Measurements from ENCODE around the gene MRPL24. TPM values are rescaled to one million over a fixed set of nuclear protein-coding genes. Genes with fewer than 3 reads are reported as not detected.

Gene MRPL24
- total RNA-seq, 2 donors from 2014 or later: 22.6 to 35.6 TPM

DNA sequence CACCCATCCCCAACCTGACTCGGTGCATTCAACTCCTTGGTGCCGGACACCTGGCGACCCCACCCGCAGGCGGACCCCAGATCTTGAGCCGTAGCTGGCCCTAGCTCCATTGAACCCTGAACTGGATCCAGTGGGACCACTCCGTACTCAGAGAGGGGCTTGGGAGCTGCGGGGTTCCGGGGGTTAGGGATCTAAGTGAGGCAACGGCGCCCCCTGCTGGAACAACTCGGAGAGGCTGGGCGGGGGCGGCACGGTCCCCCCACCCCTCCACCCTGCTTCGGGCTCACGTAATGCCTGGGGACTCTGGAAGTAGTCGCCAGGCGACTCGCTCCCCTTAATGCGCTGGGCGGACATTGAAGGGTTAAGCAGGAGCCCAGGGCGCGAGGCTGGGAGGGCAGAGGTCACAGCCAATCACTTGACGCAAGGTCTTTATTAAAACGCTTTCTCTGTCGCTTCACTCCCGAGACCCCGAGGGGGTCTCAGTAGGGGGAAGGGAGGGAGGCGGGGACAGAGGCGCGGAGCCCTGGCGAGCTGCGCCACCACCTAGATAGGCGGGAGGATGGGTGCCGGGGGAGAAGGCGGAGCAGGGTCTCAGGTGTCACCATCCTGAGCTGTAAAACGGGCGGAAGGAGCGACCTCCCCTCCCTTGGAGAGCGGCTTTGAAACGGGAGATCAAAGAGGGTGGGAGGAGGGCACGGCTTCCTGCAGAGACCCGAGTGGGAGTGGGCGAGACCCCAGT lies 34.8 kb downstream of the MRPL24 start:
- peak overlapping the region; percentile 64 to 69 for H3K27ac ChIP-seq
- no peak for ATAC-seq (ENCODE audit: insufficient number of reproducible peaks, low FRiP score, low read depth)
- peaks cover 28 to 41% of the 10 kb centered on the region in 2 donors for H3K4me1 ChIP-seq (ENCODE audit: control insufficient read depth in 1 of 2, low read depth in 2 of 2)

GRCh38 chr1:156705321-156705917 lies 35.5 kb downstream of the MRPL24 start, which contains the start of gene CRABP2:
Gene CRABP2, minus strand, starts transcription at chr1:156705583. Its CDS starts 137 bp downstream, at chr1:156705446.
- peak within 1 kb of the TSS; percentile 74 for H3K4me3 ChIP-seq
- H3K27ac ChIP-seq: peak within 1 kb of the TSS; percentile 64 to 69
- peak; percentile 3 for ATAC-seq (ENCODE audit: insufficient number of reproducible peaks, low FRiP score, low read depth)
- TF ChIP-seq, protein P1, sequence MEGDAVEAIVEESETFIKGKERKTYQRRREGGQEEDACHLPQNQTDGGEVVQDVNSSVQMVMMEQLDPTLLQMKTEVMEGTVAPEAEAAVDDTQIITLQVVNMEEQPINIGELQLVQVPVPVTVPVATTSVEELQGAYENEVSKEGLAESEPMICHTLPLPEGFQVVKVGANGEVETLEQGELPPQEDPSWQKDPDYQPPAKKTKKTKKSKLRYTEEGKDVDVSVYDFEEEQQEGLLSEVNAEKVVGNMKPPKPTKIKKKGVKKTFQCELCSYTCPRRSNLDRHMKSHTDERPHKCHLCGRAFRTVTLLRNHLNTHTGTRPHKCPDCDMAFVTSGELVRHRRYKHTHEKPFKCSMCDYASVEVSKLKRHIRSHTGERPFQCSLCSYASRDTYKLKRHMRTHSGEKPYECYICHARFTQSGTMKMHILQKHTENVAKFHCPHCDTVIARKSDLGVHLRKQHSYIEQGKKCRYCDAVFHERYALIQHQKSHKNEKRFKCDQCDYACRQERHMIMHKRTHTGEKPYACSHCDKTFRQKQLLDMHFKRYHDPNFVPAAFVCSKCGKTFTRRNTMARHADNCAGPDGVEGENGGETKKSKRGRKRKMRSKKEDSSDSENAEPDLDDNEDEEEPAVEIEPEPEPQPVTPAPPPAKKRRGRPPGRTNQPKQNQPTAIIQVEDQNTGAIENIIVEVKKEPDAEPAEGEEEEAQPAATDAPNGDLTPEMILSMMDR (IDR thresholded peaks at IDR 0.05): no peak
- H3K9me3 ChIP-seq: no peaks in the 10 kb centered on the region
- peaks cover 28 to 39% of the 10 kb centered on the region in 2 donors for H3K4me1 ChIP-seq (ENCODE audit: control insufficient read depth in 1 of 2, low read depth in 2 of 2)
- H3K27me3 ChIP-seq (replicated peaks; ENCODE audit: insufficient read depth): no peaks in the 10 kb centered on the region
- DNase-seq (ENCODE audit: low spot score): no peak
- H3K36me3 ChIP-seq: no peaks in the 10 kb centered on the region

More for the DNA sequence above, 34.8 kb downstream of the MRPL24 start:
- TF ChIP-seq, protein P1 (IDR thresholded peaks at IDR 0.05): peak; percentile 79
- no peaks in the 10 kb centered on the region for H3K36me3 ChIP-seq
- H3K27me3 ChIP-seq (replicated peaks; ENCODE audit: insufficient read depth): no peaks in the 10 kb centered on the region
- DNase-seq (ENCODE audit: low spot score): peak; percentile 28
- H3K9me3 ChIP-seq: no peaks in the 10 kb centered on the region
- peak overlapping the region; percentile 74 for H3K4me3 ChIP-seq

DNA sequence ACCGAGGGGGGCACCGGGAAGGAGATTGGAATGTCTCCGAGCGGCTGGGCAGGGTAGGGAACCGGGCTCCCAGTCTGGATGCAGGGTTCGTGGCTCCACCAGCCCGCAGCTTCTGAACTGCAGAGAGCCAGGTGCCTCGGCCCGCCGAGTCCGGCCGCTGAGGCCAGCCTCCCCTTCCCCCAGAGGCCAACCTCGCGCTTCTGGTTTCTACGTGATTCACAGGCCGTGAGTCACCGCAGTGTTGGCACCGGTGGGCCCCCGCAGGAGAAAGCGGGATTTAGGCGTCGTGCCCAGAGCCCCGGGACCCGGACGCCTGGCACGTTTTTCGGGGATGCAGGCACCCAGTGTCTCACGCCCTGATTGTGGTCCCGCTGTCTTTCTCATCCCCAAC lies 36.0 kb downstream of the MRPL24 start:
- Histone ChIP-seq H3K36me3 (no peaks in the 10 kb centered on the region), H3K27me3 (replicated peaks; ENCODE audit: insufficient read depth) (no peaks in the 10 kb centered on the region), H3K4me3 (peak overlapping the region; percentile 74), H3K27ac (no peak overlapping the region), H3K4me1 (ENCODE audit: control insufficient read depth in 1 of 2, low read depth in 2 of 2) (peaks cover 28 to 34% of the 10 kb centered on the region in 2 donors), H3K9me3 (no peaks in the 10 kb centered on the region)
- ATAC-seq (ENCODE audit: insufficient number of reproducible peaks, low FRiP score, low read depth) (peak; percentile 29), DNase-seq (ENCODE audit: low spot score) (peak; percentile 58)
- TF ChIP-seq, protein P1 (IDR thresholded peaks at IDR 0.05): no peak

DNA sequence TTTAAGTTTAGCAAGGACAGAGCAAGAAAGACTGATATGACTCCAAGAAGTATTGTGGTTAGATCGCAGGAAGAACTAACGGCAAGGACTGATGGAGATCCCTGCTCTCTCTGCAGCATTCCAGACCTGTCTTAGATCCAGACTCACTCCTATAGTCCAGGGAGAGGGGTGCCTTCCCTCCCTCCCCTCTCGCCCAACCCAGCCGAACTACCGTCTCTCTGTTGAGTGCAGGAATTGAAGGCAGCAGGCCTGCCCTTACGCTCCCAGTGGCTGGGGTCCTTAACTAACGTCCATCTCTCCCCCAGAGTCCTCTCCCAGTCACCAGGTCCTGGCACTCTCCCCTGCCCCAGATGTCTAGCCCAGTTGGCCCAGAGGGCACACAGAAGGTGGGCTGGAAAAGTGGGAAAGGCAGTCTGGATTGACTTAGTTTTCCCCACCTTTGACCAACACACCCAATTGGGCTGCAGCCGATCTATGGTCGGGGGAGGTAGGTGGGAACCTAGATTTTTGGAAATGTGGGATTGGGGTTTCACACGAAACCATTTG lies 36.6 kb downstream of the MRPL24 start:
- Histone ChIP-seq H3K27ac (no peak overlapping the region), H3K9me3 (no peaks in the 10 kb centered on the region), H3K4me1 (ENCODE audit: control insufficient read depth in 1 of 2, low read depth in 2 of 2) (peaks cover 24 to 28% of the 10 kb centered on the region in 2 donors), H3K36me3 (no peaks in the 10 kb centered on the region), H3K4me3 (peak overlapping the region; percentile 74), H3K27me3 (replicated peaks; ENCODE audit: insufficient read depth) (no peaks in the 10 kb centered on the region)
- TF ChIP-seq, protein P1 (IDR thresholded peaks at IDR 0.05): no peak
- DNase-seq (ENCODE audit: low spot score) (no peak), ATAC-seq (ENCODE audit: insufficient number of reproducible peaks, low FRiP score, low read depth) (no peak)

GRCh38 chr1:156703741-156704140 lies 37.1 kb downstream of the MRPL24 start:
- Histone ChIP-seq H3K4me1 (ENCODE audit: control insufficient read depth in 1 of 2, low read depth in 2 of 2) (peaks cover 24 to 27% of the 10 kb centered on the region in 2 donors), H3K4me3 (no peak overlapping the region), H3K36me3 (no peaks in the 10 kb centered on the region), H3K27ac (no peak overlapping the region), H3K9me3 (no peaks in the 10 kb centered on the region), H3K27me3 (replicated peaks; ENCODE audit: insufficient read depth) (no peaks in the 10 kb centered on the region)
- no peak for ATAC-seq (ENCODE audit: insufficient number of reproducible peaks, low FRiP score, low read depth)
- DNase-seq (ENCODE audit: low spot score): no peak
- TF ChIP-seq, protein P1 (IDR thresholded peaks at IDR 0.05): no peak

Data from thoracic aorta (tissue), 2 donors.